ENCODE data around the gene DGLUCY.

The DGLUCY gene

GRCh38 chr14:91100102-91100501 lies 13.8 kb upstream of the DGLUCY start:
- Histone ChIP-seq H3K36me3 (ENCODE audit: control insufficient read depth, insufficient read depth, low read length) (no peaks in the 10 kb centered on the region), H3K27ac (ENCODE audit: insufficient read depth, low read length, poor library complexity, severe bottlenecking) (no peak overlapping the region), H3K4me1 (ENCODE audit: control insufficient read depth, insufficient read depth, low read length, poor library complexity, severe bottlenecking) (no peaks in the 10 kb centered on the region), H3K27me3 (replicated peaks; ENCODE audit: control insufficient read depth, insufficient read depth, low read length, poor library complexity, severe bottlenecking) (no peaks in the 10 kb centered on the region), H3K9me3 (ENCODE audit: control insufficient read depth, low read length) (no peaks in the 10 kb centered on the region), H3K4me3 (ENCODE audit: insufficient read depth, low read depth, low read length, poor library complexity, severe bottlenecking) (no peak overlapping the region)
- no peak for DNase-seq

GRCh38 chr14:91103116-91103515 lies 10.8 kb upstream of the DGLUCY start:
- no peaks in the 10 kb centered on the region for H3K4me1 ChIP-seq (ENCODE audit: control insufficient read depth, insufficient read depth, low read length, poor library complexity, severe bottlenecking)
- DNase-seq: no peak
- H3K4me3 ChIP-seq (ENCODE audit: insufficient read depth, low read depth, low read length, poor library complexity, severe bottlenecking): no peak overlapping the region

GRCh38 chr14:91108941-91109611 lies 4.8 kb upstream of the DGLUCY start:
- no peaks in the 10 kb centered on the region for H3K36me3 ChIP-seq (ENCODE audit: control insufficient read depth, insufficient read depth, low read length)
- H3K27me3 ChIP-seq (replicated peaks; ENCODE audit: control insufficient read depth, insufficient read depth, low read length, poor library complexity, severe bottlenecking): no peaks in the 10 kb centered on the region
- peak overlapping the region; percentile 61 for H3K27ac ChIP-seq (ENCODE audit: insufficient read depth, low read length, poor library complexity, severe bottlenecking)
- H3K4me1 ChIP-seq (ENCODE audit: control insufficient read depth, insufficient read depth, low read length, poor library complexity, severe bottlenecking): peaks cover 29% of the 10 kb centered on the region
- no peak overlapping the region for H3K4me3 ChIP-seq (ENCODE audit: insufficient read depth, low read depth, low read length, poor library complexity, severe bottlenecking)
- no peaks in the 10 kb centered on the region for H3K9me3 ChIP-seq (ENCODE audit: control insufficient read depth, low read length)
- no peak for DNase-seq

More at GRCh38 chr14:91103116-91103515, 10.8 kb upstream of the DGLUCY start:
- Histone ChIP-seq H3K9me3 (ENCODE audit: control insufficient read depth, low read length) (no peaks in the 10 kb centered on the region), H3K27ac (ENCODE audit: insufficient read depth, low read length, poor library complexity, severe bottlenecking) (no peak overlapping the region), H3K27me3 (replicated peaks; ENCODE audit: control insufficient read depth, insufficient read depth, low read length, poor library complexity, severe bottlenecking) (no peaks in the 10 kb centered on the region), H3K36me3 (ENCODE audit: control insufficient read depth, insufficient read depth, low read length) (no peaks in the 10 kb centered on the region)

DNA sequence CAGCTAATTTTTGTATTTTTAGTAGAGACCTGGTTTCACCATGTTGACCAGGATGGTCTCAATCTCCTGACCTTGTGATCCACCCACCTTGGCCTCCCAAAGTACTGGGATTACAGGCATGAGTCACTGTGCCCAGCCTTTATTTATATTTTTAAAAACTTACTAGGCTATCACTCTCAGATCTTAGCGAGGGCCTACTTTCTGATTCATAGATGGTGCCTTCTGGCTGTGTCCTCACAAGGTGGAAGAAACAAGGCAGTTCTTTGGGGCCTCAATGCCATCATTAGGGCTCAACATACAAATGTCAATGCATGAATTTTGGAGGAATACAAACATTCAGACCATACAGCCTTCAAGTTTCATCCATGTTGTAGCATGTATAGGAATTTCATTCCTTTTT lies 2.4 kb upstream of the DGLUCY start:
- no peaks in the 10 kb centered on the region for H3K36me3 ChIP-seq (ENCODE audit: control insufficient read depth, insufficient read depth, low read length)
- H3K27ac ChIP-seq (ENCODE audit: insufficient read depth, low read length, poor library complexity, severe bottlenecking): no peak overlapping the region
- no peak for DNase-seq
- no peak overlapping the region for H3K4me3 ChIP-seq (ENCODE audit: insufficient read depth, low read depth, low read length, poor library complexity, severe bottlenecking)
- H3K9me3 ChIP-seq (ENCODE audit: control insufficient read depth, low read length): no peaks in the 10 kb centered on the region
- peaks cover 44% of the 10 kb centered on the region for H3K4me1 ChIP-seq (ENCODE audit: control insufficient read depth, insufficient read depth, low read length, poor library complexity, severe bottlenecking)
- no peaks in the 10 kb centered on the region for H3K27me3 ChIP-seq (replicated peaks; ENCODE audit: control insufficient read depth, insufficient read depth, low read length, poor library complexity, severe bottlenecking)

DNA sequence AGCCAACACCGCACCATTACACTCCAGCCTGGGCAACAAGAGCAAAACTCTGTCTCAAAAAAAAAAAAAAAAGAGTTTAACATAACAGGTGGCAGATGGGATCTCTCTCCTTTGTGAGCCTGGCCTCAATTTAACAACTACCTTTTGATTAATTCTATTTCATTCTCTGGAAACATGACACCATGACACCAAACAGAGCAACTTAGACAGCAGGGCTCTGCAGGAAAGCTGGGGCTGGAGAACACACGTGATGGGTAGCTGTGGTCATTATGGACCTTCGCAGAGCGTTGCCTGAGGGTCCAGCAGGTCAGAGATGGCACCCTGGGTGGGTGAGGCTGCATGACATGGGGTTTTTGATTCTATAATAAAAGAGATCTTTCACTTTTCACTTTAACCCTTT lies 1.7 kb upstream of the DGLUCY start:
- Histone ChIP-seq H3K27me3 (replicated peaks; ENCODE audit: control insufficient read depth, insufficient read depth, low read length, poor library complexity, severe bottlenecking) (no peaks in the 10 kb centered on the region), H3K4me1 (ENCODE audit: control insufficient read depth, insufficient read depth, low read length, poor library complexity, severe bottlenecking) (peaks cover 50% of the 10 kb centered on the region)
- DNase-seq: no peak

DNA sequence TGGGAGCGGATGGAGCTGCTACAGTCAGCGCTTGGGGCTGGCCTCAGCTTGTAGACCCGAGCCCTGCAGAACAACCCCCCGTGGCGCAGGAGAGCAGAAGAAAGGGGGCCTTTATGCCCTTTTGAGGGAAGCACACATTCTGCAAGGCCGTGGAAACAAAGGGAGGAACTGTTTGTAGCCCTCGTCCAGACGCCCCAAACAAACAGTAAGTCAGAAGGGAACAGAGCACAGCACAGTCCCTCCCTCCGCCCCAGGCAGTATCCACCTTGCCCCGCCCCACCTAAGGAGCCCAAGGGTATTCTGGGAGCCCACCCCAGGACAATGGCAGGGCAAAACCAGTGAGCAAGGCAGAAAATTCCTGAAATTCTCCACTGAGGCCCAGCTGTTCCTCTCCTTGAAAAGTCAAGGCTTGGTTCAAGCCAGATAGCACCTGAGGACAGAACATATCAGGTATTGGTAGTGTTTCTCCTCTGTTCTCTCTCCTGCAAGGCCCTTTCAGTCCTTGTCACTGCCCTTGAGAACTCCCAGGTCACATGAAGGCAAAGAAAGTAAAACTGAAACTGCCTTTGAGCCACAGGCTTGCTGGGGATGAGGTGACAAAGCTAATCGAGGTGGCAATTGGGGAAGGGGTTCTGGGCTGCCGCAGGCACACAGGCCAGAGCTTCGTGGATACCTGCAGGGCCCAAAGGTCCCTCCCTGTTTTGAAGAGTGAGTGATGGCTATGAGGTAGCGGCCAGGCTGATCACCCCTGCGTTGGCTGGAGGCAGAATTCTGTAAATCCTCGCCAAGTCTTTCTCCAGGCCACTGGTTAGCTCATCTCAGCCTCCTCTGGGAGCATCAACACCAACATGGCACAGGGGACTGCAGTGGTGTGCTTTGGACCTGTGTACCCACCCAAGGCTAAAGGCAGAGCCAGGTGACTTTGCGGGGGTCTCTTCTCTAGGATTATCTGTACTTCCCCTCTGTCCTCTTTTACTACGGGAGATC lies 499 bp downstream of the DGLUCY start:
- Histone ChIP-seq H3K4me3 (ENCODE audit: insufficient read depth, low read depth, low read length, poor library complexity, severe bottlenecking) (peak overlapping the region; percentile 81), H3K9me3 (ENCODE audit: control insufficient read depth, low read length) (no peaks in the 10 kb centered on the region), H3K27me3 (replicated peaks; ENCODE audit: control insufficient read depth, insufficient read depth, low read length, poor library complexity, severe bottlenecking) (no peaks in the 10 kb centered on the region), H3K27ac (ENCODE audit: insufficient read depth, low read length, poor library complexity, severe bottlenecking) (peak overlapping the region; percentile 91), H3K36me3 (ENCODE audit: control insufficient read depth, insufficient read depth, low read length) (no peaks in the 10 kb centered on the region), H3K4me1 (ENCODE audit: control insufficient read depth, insufficient read depth, low read length, poor library complexity, severe bottlenecking) (peaks cover 60% of the 10 kb centered on the region)
- peak; percentile 25 to 51 (median 29) for DNase-seq

More for the DNA sequence above, 1.7 kb upstream of the DGLUCY start:
- no peak overlapping the region for H3K27ac ChIP-seq (ENCODE audit: insufficient read depth, low read length, poor library complexity, severe bottlenecking)
- H3K36me3 ChIP-seq (ENCODE audit: control insufficient read depth, insufficient read depth, low read length): no peaks in the 10 kb centered on the region
- H3K9me3 ChIP-seq (ENCODE audit: control insufficient read depth, low read length): no peaks in the 10 kb centered on the region
- no peak overlapping the region for H3K4me3 ChIP-seq (ENCODE audit: insufficient read depth, low read depth, low read length, poor library complexity, severe bottlenecking)

DNA sequence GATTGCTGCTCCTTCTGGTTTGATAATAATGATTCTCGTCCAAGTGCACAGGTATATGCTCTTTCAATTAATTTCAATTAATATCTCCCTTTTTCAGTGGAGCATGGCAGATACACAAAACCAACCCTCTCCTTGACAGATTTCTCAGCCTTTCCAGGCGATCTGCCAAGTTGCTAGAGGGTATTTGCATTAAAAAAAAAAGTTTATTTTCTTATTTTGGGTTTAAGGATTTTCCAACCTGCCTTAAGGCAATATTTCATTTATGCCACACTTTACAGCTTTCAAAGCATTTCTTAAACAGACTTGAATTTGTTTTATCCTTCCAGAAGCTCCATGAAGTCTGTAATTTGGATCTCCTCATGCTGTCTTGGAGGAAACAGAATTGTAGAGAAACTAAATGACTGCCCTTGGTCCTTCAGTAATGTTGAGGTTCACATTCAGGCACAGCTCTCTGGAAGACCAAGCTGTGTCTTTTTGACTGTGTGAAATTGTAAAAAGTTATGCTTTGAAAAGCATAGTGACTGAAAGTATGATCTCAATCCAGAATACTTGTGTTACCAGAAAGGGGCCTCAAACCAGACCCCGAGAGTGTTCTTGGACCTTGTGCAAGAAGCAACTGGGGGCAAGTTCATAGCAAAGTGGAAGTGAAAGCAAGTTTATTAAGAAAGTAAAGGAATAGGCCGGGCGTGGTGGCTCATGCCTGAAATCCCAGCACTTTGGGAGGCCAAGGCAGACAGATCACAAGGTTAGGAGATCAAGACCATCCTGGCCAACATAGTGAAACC lies 2.3 kb downstream of the DGLUCY start:
- Histone ChIP-seq H3K27ac (ENCODE audit: insufficient read depth, low read length, poor library complexity, severe bottlenecking) (peak overlapping the region; percentile 91), H3K4me3 (ENCODE audit: insufficient read depth, low read depth, low read length, poor library complexity, severe bottlenecking) (peak overlapping the region; percentile 81), H3K9me3 (ENCODE audit: control insufficient read depth, low read length) (no peaks in the 10 kb centered on the region), H3K36me3 (ENCODE audit: control insufficient read depth, insufficient read depth, low read length) (peaks cover 5% of the 10 kb centered on the region), H3K27me3 (replicated peaks; ENCODE audit: control insufficient read depth, insufficient read depth, low read length, poor library complexity, severe bottlenecking) (no peaks in the 10 kb centered on the region), H3K4me1 (ENCODE audit: control insufficient read depth, insufficient read depth, low read length, poor library complexity, severe bottlenecking) (peaks cover 60% of the 10 kb centered on the region)
- DNase-seq: no peak

DNA sequence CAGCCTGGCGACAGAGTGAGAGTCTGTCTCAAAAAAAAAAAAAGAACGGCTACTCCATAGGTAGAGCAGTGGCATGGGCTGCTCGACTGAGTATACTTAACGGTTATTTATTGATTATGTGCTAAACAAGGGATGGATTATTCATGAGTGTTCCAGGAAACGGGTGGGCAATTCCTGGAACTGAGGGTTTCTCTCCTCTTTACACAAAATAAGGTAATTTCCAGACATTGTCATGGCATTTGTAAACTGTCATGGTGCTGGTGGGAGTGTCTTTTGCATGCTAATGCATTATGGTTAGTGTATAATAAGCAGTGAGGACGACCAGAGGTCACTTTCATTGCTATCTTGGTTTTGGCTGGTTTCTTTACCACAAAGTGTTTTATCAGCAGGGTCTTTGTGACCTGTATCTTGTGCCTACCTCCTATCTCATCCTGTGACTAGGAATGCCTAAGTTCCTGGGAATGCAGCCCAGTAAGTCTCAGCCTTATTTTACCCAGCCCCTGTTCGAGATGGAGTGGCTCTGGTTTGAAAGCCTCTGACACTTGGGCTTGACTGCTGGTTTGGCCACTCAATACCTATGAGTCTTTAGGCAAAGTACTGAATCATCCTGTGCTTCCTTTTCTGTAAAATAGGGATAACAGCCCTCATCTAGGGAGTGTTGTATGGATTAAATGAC lies 3.2 kb downstream of the DGLUCY start:
- peak in 1 of 3 donors; percentile 21 for DNase-seq
- Histone ChIP-seq H3K36me3 (ENCODE audit: control insufficient read depth, insufficient read depth, low read length) (peaks cover 5% of the 10 kb centered on the region), H3K27me3 (replicated peaks; ENCODE audit: control insufficient read depth, insufficient read depth, low read length, poor library complexity, severe bottlenecking) (no peaks in the 10 kb centered on the region), H3K9me3 (ENCODE audit: control insufficient read depth, low read length) (no peaks in the 10 kb centered on the region), H3K4me3 (ENCODE audit: insufficient read depth, low read depth, low read length, poor library complexity, severe bottlenecking) (peak overlapping the region; percentile 21), H3K27ac (ENCODE audit: insufficient read depth, low read length, poor library complexity, severe bottlenecking) (peak overlapping the region; percentile 91), H3K4me1 (ENCODE audit: control insufficient read depth, insufficient read depth, low read length, poor library complexity, severe bottlenecking) (peaks cover 60% of the 10 kb centered on the region)

DNA sequence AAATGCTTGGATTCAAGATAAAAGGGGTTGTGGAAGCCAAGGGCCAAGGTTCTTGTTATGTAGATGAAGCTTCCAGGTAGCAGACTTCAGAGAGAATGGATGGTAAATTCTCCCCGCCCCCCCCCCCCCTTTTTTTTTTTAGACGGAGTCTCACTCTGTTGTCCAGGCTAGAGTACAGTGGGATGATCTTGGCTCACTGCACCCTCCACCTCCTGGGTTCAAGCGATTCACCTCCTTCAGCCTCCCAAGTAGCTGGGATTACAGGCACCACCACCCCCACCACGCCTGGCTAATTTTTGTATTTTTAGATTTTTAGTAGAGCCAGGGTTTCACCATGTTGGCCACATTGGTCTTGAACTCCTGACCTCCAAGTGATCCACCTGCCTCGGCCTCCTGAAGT lies 4.1 kb downstream of the DGLUCY start:
- Histone ChIP-seq H3K27me3 (replicated peaks; ENCODE audit: control insufficient read depth, insufficient read depth, low read length, poor library complexity, severe bottlenecking) (no peaks in the 10 kb centered on the region), H3K27ac (ENCODE audit: insufficient read depth, low read length, poor library complexity, severe bottlenecking) (peak overlapping the region; percentile 91), H3K36me3 (ENCODE audit: control insufficient read depth, insufficient read depth, low read length) (peaks cover 5% of the 10 kb centered on the region), H3K9me3 (ENCODE audit: control insufficient read depth, low read length) (no peaks in the 10 kb centered on the region), H3K4me1 (ENCODE audit: control insufficient read depth, insufficient read depth, low read length, poor library complexity, severe bottlenecking) (peaks cover 59% of the 10 kb centered on the region), H3K4me3 (ENCODE audit: insufficient read depth, low read depth, low read length, poor library complexity, severe bottlenecking) (no peak overlapping the region)
- DNase-seq: no peak
